GM12878 (cell line): ENCODE data around the gene DGLUCY. TPM values are rescaled to one million over a fixed set of nuclear protein-coding genes. Genes with fewer than 3 reads are reported as not detected.

Source experiments
- BHLHE40 ChIP-seq, 2 experiments: fragments of 450-650 bp in 1 of 2; IDR thresholded peaks; 2 replicates each; pipeline ENCODE4 v1.6.1; 2011 to 2017; ENCODE audit warnings: low read depth in 2 of 2, borderline replicate concordance in 1 of 2, improper control_type of control experiment in 1 of 2, low read length in 1 of 2, mild to moderate bottlenecking in 1 of 2
- BMI1 ChIP-seq: fragments of 450-650 bp; IDR thresholded peaks from 2 replicates; pipeline ENCODE4 v1.6.1; 2016; ENCODE audit warnings: mild to moderate bottlenecking, moderate library complexity, borderline replicate concordance
- CREM ChIP-seq: IDR thresholded peaks from 2 replicates; pipeline ENCODE4 v1.6.1; 2014; ENCODE audit warnings: antibody characterized with exemption, low read depth
- DPF2 ChIP-seq: fragments of 450-650 bp; IDR thresholded peaks from 2 replicates; pipeline ENCODE4 v1.6.1; 2017; ENCODE audit warnings: mild to moderate bottlenecking
- E2F8 ChIP-seq: fragments of 450-650 bp; IDR thresholded peaks from 2 replicates; pipeline ENCODE4 v1.6.1; 2018; ENCODE audit warnings: mild to moderate bottlenecking, low read depth, moderate library complexity; ENCODE audit not compliant: partially characterized antibody
- ESRRA ChIP-seq: IDR thresholded peaks from 2 replicates; pipeline ENCODE4 v1.6.1; 2012; ENCODE audit warnings: mild to moderate bottlenecking, low read length, improper control_type of control experiment
- IKZF1 ChIP-seq: fragments of 450-650 bp; conservative IDR thresholded peaks from 2 replicates; pipeline ENCODE4 v1.6.1; 2017; ENCODE audit warnings: antibody characterized with exemption, mild to moderate bottlenecking
- JUND ChIP-seq: IDR thresholded peaks from 2 replicates; pipeline ENCODE4 v1.6.1; 2012; ENCODE audit warnings: low read depth, mild to moderate bottlenecking, low read length, improper control_type of control experiment, moderate library complexity
- LARP7 ChIP-seq: fragments of 450-650 bp; IDR thresholded peaks from 2 replicates; pipeline ENCODE4 v1.6.1; 2017; ENCODE audit warnings: mild to moderate bottlenecking
- MEF2A ChIP-seq: IDR thresholded peaks from 2 replicates; pipeline ENCODE4 v1.6.1; 2011; ENCODE audit warnings: low read depth, mild to moderate bottlenecking, low read length, moderate library complexity; ENCODE audit not compliant: insufficient read depth
- MTA3 ChIP-seq: IDR thresholded peaks from 2 replicates; pipeline ENCODE4 v1.6.1; 2012; ENCODE audit warnings: low read length, inconsistent platforms, borderline replicate concordance
- NKRF ChIP-seq: fragments of 450-650 bp; conservative IDR thresholded peaks from 2 replicates; pipeline ENCODE4 v1.6.1; 2017; ENCODE audit warnings: mild to moderate bottlenecking, moderate library complexity
- PRDM15 ChIP-seq: fragments of 450-650 bp; formaldehyde crosslinking; IDR thresholded peaks from 2 replicates; pipeline ENCODE4 v1.4.0; 2020; ENCODE audit warnings: mild to moderate bottlenecking, moderate library complexity
- RAD51 ChIP-seq: fragments of 450-650 bp; IDR thresholded peaks from 2 replicates; pipeline ENCODE4 v1.6.1; 2016; ENCODE audit warnings: moderate library complexity, mild to moderate bottlenecking, inconsistent platforms
- RBBP5 ChIP-seq: fragments of 200-600 bp; sonication (generic); conservative IDR thresholded peaks from 2 replicates; pipeline ENCODE4 v1.6.1; 2016
- RELB ChIP-seq: fragments of 450-650 bp; IDR thresholded peaks from 2 replicates; pipeline ENCODE4 v1.6.1; 2017; ENCODE audit warnings: low read depth, mild to moderate bottlenecking, moderate library complexity
- SUPT20H ChIP-seq: IDR thresholded peaks from 2 replicates; pipeline ENCODE4 v1.6.1; 2011; ENCODE audit warnings: low read depth, mild to moderate bottlenecking, low read length, moderate library complexity, borderline replicate concordance; ENCODE audit not compliant: control insufficient read depth
- TARDBP ChIP-seq: IDR thresholded peaks from 2 replicates; pipeline ENCODE4 v1.6.1; 2016; ENCODE audit warnings: borderline replicate concordance
- ZZZ3 ChIP-seq: IDR thresholded peaks from 2 replicates; pipeline ENCODE4 v1.6.1; 2011; ENCODE audit warnings: low read depth; ENCODE audit not compliant: control insufficient read depth, insufficient read length
- polyA plus RNA-seq, 11 experiments: library from polyadenylated mRNA; depleted of rRNA in 4 of 11; unstranded in 6 of 11; stranded (reverse) in 5 of 11; fragments of >200 nt; fragmentation: Nextera tagmentation in 4 of 11; fragmentation: Illumina TruSeq in 1 of 11; extraction: Ambion mirVana in 4 of 11; extraction: Trizol in 1 of 11; gene quantifications; 1 replicate in 1 of 11; 2 replicates in 10 of 11; pipeline versions ENCODE4 v1.2.1 to v1.2.3, GENCODE V29; 2011 to 2016; ENCODE audit warnings: inconsistent platforms in 2 of 11, missing spikeins in 2 of 11, low read depth in 1 of 11
- total RNA-seq, 4 experiments: library from RNA; depleted of rRNA in 3 of 4; stranded (reverse); fragments of >200 nt in 3 of 4; fragmentation: Illumina TruSeq in 1 of 4; extraction: Trizol in 1 of 4; gene quantifications; 2 replicates each; pipeline versions ENCODE4 v1.2.1 to v1.2.3, GENCODE V29; 2013 to 2021

Gene DGLUCY
- total and polyA plus RNA-seq, 10 of the 15 experiments (the other 5 are each of a cell fraction or from before 2014, with no cell fraction given) = 15.0 to 70.3 (median 55.1) TPM

GRCh38 chr14:91241863-91242262 lies 128.0 kb downstream of the DGLUCY start (continued):
- TF ChIP-seq CREM (peak; percentile 57; the same call in 1 of the 2 replicates), E2F8 (no peak), TARDBP (no peak), BMI1 (no peak; the same call in 1 of the 2 replicates), JUND (peak; percentile 40; the same call in 1 of the 2 replicates), ESRRA (no peak), RELB (peak; percentile 94), RBBP5 (no peak), PRDM15 (CRISPR knock-in tag) (no peak), IKZF1 (peak; percentile 99), MEF2A (0 out of 2 replicates have a peak, but pooled peaks have one; percentile 18), NKRF (no peak), BHLHE40 (IDR thresholded peaks at IDR 0.05; ENCODE audit: borderline replicate concordance in 1 of 2, low read depth in 2 of 2, low read length in 1 of 2) (peak; percentile 21 to 43; a peak in 1 of 4 replicates), ZZZ3 (no peak), RAD51 (no peak), DPF2 (peak; percentile 92), SUPT20H (no peak), MTA3 (peak; percentile 66; the same call in 1 of the 2 replicates), LARP7 (no peak)
